GM18907 (cell line): ENCODE measurements around the gene RNF215.
"Not testable (repeated sequence)": the region's sequence is repeated elsewhere in the genome, so short reads cannot be mapped to it uniquely, and the experiment has no call there.

ENCODE experiments used
- ATAC-seq: cut with Tn5 transposase; IDR thresholded peaks from one replicate; pipeline ENCODE4 v1.9.1; 2021; ENCODE audit warnings: mild to moderate bottlenecking, moderate library complexity; ENCODE audit not compliant: unreplicated experiment

Gene RNF215

DNA sequence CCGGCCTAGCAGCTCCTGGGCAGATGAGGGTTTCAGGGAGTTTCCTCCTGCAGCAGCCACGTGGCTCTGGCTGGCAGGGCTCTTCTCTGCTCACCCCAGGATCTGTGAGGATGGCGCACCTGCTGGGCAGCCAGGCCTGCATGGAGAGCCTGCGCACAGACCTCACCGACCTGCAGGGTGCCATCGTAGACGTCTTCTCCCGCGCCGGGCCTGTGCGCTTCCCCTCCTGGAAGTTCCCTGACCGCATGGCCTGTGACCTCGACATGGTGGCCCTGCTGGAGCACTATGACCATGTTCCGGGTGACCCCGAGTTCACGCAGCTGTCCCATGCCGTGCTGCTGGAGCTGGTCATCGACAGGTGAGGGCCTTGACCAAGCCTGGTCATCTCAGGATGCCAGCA is 21.3 kb downstream of the RNF215 start:
- ATAC-seq = no peak

DNA sequence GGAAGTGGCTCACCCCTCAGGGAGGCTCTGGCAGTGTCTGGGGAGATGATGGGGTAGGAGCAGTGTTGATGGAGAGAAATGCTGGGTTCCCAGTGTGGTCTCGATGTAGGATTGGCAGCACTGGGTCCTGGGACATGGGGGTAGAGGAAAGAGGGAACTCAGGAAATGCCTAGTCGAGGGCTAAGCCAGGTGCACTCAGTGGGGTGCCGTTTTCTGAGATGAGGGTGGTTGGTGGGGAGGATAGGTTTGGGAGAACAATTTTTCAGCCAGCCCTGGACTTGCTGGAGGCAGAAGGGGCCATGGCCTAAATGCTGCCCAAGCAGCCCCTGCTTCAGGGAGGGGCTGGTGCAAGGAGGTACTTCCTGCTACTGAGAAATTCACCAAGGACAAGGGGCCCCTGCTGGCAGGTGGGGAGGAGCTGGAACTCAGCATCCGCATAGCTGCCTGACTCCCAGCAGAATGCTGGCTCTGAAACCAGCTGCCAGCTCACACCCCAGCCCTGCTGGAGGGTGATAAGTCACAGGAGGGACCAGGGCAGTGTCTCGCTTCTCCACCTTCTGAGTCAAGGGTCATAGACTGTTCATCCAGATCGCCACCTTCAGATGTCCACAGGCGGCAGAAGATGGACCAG is 24.4 kb downstream of the RNF215 start:
- ATAC-seq = no peak

DNA sequence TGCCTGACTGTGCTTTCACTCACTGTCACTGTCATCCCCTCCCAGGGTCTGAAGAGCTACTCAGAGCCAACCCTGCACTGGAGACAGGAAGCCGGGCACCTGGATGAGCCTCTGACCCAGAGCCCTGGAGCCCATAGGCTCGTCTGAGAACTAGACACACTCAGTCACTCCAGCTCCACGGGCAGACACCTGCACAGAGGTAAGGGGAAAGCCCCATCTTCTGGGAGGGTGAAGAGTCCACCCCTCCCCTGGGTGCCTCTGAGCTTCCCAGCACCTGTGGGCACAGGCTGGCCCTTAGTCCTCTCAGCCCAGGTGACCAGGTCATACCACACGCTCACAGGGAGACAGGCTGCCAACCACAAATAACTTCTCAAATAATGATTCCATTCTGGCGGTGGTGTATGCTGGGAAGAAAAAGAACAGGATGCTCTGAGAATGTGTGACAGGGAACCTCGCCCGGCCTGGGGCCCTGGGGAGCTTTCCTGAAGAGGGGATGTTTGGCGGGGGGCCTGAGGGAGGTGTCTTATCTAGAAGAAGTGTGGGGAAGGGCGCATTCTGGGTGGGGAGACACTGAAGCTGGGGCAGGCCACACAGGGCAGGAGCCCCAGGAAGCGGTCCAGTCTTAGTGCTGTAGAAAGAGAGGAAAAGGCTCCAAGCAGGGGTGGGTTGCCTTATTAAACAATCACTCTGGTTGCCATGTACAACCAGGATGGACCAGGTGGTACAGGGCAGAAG is 25.1 kb downstream of the RNF215 start:
- no peak for ATAC-seq

DNA sequence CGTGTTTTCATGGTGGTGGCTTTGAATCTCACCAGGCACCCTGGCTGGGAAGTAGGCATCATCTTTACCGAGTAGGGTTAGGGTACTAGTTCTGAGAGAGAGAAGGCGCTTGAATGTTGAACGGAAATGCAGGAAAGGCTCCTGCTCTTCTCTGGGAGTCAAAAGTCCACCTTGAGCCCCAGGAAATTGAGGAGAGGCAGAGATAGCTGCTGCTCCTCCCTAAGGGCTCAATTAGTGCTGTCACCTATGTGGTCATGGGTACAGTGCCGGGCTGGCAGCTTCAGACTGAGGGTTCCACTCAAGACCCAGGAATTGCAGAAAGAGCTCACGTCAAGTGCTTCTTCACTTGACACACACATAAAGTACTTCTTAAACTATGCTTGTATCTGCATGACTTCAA is 28.7 kb downstream of the RNF215 start:
- ATAC-seq = no peak

DNA sequence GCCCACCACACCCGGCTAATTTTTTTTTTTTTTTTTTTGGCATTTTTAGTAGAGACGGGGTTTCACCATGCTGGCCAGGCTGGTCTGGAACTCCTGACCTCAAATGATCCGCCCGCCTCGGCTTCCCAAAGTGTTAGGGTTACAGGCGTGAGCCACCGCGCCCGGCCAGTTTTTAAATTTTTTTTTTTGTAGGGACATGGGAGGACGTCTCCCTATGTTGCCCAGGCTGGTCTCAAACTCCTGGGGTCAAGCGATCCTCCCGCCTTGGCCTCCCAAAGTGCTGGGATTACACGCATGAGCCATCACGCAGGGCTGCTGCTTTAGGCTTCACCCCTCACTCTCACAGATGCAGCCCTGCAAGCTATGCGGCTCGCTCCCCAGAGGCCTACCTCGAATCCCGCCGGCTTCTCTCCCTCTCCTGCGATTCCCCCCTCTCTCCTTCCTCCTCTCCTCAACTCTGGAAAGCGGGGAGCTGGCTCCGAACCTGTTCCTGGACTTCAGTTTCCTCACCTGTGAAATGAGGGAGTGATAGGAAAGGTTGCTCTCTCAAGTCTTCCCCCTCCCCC is 29.5 kb downstream of the RNF215 start:
- ATAC-seq = no peak

DNA sequence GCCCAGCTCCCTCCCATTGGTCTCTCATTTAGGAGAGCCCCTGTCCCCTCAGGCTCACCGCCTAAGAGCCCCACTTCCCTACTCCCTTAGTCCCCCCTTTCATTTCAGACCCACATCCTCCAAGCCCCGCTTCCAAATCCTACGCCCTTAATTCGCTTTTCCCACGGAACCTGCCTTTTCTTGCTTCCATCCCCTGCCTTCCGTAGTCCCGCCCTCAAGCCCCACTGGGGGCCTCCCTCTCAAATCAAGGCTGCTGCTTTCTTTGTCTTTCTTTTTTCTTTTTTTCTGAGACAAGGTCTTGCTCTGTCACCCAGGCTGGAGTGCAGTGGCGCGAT is 30.0 kb downstream of the RNF215 start:
- no peak for ATAC-seq

DNA sequence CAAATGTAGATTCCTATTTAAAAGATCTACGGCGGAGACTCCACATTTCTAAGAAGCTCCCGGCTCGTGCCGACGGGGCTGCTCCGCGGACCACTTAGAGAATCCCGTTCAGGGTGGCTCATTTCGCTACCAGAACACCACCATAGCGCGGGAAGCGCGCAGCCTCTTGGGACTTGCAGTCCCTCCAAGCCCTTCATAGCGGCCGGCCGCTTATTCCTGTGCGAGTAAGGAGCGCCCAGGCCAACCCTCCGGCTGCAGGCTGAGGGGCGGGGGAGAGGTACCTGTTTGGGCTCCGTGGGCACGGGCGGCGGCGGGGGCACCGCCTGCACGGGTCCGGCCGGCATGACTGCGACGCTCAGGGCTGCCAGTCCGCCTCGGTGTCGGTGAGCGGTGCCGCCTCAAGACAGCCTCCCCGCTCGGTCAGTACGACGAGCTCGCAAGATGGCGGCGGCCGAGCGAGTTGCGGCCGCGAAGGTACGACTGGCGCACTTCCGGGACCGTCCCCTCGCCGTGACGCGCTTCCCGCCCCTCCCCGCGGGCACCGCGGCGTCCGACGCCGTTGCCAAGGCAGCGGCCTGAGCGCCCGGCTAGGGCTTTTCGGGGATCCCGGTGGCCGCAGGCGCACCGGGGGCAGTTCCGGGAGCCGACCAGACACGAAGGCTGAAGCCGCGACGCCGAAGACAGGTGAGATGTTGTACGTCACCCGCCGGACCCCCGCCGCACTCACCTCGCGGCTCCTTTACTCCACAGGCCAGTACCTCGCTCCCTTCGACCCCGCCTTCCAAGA is 30.6 kb downstream of the RNF215 start, which contains the start of the genes CCDC157 and SF3A1:
CCDC157 (plus strand) TSS at position 559 of the 787 bp plus-strand sequence. CDS start 8,994 bp downstream, outside the sequence.
SF3A1 (minus strand) TSS at position 446 of the 787 bp plus-strand sequence; CDS start at position 344, 102 bp downstream.
- peak; percentile 91 for ATAC-seq

DNA sequence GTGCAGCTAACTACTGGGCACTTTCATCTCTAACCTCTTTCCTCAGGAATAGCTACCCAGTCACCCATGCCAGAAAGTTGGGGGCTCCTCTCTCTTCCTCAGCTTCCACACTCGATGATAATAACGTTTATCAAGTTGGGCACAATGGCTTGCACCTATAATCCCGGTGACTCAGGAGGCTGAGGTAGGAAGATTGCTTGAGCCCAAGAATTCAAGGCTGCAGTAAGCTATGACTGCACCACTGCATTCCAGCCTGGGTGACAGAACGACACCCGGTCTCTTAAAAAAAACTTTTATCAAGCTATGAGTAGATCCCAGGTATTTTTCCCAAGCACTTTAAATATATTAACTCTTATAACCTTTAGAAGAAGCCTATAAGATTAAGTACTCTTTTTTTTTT is 32.6 kb downstream of the RNF215 start:
- no peak for ATAC-seq

DNA sequence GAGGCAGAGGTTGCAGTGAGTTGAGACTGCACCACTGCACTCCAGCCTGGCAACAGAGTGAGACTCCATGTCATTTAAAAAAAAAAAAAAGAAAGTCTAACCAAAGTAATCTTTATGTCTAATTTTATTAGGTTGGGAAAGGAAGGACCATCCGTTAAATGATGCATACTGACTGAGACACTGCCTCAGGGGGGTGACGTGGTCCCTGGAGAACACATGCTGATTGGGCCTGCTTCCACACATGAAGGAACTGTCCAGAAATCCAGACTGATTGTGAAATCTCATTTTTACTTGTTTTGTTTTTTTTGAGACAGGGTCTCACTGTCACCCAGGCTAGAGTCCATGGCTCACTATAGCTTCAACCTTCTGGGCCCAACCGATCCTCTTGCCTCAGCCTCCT is 36.0 kb downstream of the RNF215 start:
- ATAC-seq = no peak

DNA sequence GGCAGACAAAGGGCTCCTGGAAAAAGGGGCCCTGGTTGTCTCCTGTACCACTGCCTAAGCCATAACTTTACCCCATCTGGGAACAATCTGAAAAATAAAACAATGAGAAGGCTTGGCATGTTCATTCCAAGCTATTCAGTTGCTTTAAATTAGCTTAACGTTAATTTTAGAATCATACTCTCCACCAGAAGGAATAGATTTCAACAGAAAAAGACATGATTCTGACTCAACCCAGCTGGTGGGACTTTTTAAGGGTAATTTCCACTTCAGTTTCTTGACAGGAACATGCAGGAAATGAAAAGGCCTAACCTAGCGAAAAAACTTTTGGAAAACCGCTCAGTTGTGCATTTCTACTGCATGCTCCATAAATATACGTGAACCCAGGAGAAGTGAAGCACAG is 38.4 kb downstream of the RNF215 start:
- no peak for ATAC-seq

DNA sequence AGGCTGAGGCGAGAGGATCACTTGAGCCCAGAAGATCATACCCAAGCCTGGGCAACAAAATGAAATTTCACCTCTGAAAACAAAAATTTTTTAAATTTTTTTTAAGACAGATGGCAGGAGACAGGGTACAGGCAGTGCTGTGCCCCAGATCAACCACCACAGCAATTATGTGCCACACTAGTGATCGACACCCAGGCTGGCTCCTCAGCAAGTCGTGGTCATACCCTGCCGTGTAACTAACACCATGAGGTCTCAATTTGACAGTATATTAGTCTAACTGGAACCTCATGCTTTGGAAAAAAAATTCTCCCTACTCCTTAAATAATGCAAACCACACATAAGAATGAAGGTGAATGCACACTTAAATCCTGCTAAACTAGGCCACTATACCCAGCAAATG is 38.8 kb downstream of the RNF215 start:
- no peak for ATAC-seq

DNA sequence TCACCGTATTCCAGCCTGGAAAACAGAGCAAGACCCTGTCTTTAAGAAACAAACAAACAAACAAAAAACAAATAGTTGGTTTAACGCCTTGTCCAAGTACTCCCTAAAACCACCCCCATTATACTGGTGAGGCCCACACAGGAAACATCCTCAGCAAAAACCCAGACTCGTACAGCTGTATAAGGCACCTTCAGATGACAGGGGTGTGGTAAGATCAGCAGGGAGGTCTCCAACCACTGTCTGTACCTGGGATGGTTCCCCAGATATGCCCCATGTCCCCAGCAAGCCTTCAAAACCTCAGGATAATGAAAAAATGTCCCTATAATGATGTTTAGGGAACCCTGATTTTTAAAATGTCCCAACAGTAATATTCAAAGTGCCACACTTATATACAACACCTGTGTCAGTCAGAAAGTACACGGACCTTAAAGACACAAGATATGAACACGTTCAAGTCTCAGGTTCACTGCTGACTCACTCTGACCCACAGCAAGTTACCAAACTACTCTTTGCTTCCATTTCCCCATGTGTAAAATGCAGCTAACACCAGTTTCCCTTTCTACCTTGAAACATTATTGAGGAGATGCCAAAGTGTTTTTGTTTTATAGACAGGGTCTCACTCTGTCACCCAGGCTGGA is 39.8 kb downstream of the RNF215 start:
- ATAC-seq = no peak

DNA sequence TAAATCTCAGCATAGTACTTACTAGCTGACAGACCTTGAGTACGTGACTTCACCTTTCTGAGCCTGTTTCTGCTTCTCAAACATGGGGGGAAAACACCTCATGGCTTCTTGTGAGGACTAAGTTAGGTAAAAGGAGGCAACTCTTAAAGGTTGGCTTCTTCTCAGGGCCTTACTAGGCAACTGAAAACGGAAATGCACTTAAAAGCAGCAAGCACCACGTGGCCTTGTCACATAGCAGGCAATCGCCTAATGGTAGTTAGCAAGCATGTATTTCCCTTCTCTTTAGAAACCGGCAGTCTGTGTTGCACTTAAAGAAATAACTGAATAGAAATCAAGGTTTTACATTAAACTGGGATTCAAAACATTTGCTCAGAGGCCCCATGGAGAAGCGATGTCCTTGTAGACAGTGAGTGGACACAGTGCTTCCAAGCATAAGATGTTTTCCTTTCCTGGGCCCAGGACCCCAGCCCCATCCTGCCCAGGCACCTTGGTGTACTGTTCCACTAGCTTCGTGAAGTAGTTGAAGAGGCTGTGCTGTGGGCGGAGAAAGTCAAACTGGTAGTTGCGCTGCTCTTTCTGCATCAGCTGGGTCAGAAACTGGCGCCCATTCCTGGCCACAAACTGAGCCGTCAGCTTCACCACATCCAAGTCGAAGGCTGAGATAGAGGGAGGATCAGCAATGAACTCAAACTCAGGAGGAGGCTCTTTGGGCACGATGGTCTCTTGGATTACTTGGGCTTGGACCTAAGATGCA is 42.6 kb downstream of the RNF215 start:
- no peak for ATAC-seq

DNA sequence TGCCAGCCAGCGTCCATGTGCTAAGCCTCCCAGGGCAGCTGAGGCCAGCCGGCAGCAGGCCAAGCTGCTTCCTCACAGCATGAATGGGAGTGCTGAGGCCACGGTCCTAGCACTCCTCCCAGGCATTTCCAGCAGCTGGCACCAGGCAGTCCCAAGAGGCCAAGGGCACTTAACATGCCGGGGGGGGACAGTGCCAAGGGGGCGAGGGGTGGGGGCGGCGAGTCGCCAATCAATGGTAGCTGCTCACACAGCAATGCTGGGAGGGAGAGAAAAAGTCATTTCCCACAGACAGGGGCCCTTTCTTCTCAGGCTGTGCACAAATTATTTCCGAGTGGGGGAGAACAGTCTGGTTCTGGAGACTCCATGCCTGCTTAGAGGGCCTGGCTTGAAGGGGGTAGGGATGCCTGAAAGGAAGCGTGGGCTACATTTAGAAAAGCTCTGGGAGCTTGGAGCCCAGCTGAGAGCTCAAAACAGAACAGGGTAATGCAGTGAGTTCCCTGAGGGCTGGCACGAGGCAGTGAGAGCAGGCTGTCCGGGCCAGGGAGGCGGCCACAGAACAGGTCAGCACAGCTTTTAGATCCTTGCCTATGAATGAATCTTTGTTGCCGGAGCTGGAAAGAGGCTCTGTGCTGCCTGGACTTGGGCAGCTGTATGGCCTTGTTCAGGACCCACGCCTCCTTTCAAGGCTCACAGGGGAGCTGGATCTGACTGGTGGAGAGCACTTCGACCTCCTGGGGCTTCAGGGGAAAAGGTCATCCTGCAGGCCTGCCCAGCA is 46.1 kb downstream of the RNF215 start:
- ATAC-seq = no peak

DNA sequence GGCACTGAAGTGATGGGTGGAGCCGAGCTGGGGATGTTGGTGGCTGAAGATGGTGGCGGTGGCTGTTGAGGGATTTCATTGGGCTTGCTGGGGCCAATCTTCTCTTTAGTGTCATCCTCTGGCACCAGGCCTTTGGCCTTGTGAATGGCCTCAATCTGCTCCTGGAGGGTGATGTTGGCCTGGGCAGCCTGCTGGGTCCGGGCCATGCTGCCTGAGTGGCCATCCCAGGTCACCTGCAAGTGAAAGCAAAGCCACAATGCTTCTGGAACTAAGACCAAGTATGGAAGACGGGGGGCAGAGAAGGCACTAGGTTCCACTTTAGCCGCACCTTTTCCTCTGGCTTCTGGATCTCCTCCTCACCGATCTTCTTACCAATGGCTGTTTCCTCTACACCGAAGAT is 48.4 kb downstream of the RNF215 start:
- ATAC-seq = no peak

DNA sequence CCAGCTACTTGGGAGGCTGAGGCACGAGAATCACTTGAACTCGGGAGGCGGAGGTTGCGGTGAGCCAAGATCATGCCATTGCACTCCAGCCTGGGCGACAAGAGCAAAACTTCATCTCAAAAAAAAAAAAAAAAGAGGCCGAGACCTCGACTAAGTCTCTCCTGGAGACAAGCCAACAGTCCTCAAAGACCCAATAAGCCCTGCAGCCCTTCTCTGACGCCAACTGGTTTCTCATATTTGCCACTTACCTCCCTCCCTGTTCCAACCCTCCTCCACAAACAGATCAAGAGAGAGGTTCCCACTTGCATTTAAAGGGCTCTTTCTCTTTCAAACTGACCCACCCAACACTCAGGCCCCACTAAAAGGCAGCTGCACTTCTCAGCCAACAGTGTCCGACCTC is 48.9 kb downstream of the RNF215 start:
- ATAC-seq = not testable (repeated sequence)

DNA sequence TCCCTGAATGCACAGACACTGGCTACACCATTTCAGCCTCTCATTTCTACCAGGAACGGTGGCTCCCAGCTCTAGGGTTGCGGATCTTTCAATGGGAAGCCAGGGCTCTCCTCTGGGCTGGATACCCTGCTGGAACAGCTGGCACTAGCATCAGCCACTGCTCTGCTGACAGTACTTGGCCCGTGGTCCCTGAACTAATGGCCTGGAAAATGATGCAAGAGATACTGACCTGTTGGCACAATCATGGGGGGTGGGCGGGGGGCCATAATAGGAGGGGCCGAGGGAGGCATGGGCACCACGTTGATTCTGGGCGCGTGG is 49.8 kb downstream of the RNF215 start:
- no peak for ATAC-seq

DNA sequence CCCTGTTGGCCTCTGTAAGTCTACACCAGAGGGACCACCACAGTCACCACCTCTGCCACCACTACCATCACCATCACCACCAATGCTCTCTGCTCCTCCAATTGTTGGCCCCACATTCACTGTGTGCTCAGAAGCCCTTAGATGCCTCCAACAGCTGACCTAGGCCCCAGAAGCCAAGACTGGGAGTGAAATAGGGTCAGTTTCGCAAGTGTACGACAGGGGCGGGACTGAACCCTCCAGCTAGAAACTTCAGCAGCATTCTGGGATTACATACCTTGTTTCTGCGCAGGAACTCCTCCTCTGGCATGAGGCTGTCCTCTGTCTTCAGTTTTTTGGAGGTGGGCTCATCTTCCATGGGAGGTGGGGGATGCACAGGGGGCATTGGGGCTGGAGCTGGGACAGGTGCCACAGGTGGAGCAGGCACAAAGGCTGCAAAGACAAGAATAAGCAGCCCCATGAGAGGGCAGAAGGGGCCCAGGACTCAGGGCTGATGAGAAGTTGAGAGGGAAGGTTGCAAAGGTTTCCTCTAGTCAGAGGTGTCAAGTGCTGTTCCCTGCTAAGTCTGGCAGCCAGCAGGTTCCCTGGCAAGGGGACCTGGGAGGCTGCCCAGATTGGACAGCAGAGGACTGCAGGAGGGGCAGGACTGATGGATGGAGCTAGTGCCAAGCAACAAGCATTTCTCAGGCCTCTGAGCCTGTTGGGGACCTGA is 50.3 kb downstream of the RNF215 start:
- no peak for ATAC-seq

DNA sequence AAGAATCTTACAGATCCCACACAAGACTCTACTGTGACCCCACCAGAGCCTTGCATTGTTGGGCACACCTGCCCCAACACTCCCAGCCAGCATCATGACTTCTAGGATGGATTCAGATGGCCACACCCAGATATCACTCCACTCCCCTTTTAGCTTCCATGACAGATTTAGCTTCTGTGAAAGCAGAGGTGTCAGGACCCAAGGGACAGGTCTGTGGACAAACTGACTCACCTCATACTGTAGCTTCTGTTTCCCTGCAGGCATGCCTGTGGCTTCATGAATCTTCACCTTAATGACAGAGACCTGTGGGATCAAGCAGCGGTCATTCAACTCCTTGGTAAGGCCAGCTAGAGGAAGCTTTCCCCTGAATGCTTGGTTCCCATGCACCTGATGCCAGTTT is 52.0 kb downstream of the RNF215 start:
- ATAC-seq = no peak
